ENCODE measurements around the gene MAST1. TPM values are rescaled to one million over a fixed set of nuclear protein-coding genes. Genes with fewer than 3 reads are reported as not detected.
A peak's percentile ranks its signal among the peaks of the same experiment; 100 is the strongest.
"Not testable (repeated sequence)": the region's sequence is repeated elsewhere in the genome, so short reads cannot be mapped to it uniquely, and the experiment has no call there.

Gene MAST1
- total RNA-seq, 1 donor from 2014 or later: 47.3 TPM

GRCh38 chr19:12888006-12888603, 49.8 kb downstream of the MAST1 start:
- DNase-seq (ENCODE audit: low spot score in 2 of 2) (no peak), FAIRE-seq (no peak)

DNA sequence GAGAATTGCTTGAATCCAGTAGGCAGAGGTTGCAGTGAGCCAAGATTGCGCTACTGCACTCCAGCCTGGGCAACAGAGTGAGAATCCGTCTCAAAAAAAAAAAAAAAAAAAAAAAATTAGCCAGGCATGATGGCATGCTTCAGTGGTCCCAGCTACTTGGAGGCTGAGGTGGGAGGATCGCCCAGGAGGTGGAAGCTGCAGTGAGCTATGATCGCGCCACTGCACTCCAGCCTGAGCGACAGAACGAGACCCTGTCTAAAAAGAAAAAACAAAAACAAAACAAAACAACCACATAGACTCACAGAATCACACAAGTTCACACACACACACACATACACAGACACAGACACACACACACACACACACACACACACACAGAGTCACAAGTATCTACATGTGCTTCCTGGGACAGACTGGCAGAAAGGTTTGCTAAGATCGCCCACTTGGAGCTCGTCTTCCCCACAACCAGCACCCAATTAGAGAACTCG, 52.0 kb downstream of the MAST1 start:
- not testable (repeated sequence) for FAIRE-seq; DNase-seq (ENCODE audit: low spot score in 2 of 2)

DNA sequence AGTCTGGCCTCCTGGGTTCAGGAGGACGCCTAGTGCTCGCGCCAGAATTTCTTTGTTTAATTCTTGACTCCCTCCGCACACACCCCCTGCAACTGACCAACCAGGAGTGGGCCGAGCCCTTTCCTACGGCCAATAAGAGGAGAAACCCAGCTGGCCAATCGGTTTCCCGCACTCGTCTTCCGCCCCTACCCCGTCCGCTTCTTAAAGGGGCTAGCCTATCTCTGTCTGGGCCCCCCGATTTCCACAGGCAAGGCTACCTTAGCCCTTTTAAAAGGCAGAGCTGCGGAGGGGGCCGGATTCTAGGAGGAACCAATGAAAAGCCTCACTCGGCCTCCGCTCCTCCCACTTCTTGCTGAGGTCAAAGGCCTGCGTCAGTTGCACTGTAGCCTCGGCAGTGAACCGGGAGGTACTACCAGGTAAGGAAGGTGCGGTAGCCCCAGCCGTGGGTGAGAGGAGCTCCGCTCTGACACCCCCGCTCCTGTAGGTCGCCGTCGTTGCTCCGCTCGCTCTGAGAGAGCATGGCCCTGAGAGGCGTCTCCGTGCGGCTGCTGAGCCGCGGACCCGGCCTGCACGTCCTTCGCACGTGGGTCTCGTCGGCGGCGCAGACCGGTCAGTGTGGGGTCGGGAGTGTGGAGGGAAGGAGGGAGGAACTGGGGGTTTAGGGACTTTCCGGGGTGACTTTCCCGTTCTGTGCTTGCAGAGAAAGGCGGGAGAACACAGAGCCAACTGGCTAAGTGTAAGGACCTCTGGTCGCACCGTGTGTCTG, 52.7 kb downstream of the MAST1 start, which contains the start of gene GCDH:
Gene GCDH, plus strand, starts transcription at position 374 of the 766 bp plus-strand sequence. Its CDS starts 145 bp downstream, at position 519.
- peak; percentile 97 for FAIRE-seq
- DNase-seq (ENCODE audit: low spot score in 2 of 2): peak; percentile 96 to 97

- no peak for DNase-seq (ENCODE audit: low spot score in 2 of 2)
- no peak for FAIRE-seq
These were observed 53.3 kb downstream of the MAST1 start for GRCh38 chr19:12891553-12892021.

GRCh38 chr19:12893582-12893981, 55.3 kb downstream of the MAST1 start:
- DNase-seq (ENCODE audit: low spot score in 2 of 2): no peak
- no peak for FAIRE-seq

DNA sequence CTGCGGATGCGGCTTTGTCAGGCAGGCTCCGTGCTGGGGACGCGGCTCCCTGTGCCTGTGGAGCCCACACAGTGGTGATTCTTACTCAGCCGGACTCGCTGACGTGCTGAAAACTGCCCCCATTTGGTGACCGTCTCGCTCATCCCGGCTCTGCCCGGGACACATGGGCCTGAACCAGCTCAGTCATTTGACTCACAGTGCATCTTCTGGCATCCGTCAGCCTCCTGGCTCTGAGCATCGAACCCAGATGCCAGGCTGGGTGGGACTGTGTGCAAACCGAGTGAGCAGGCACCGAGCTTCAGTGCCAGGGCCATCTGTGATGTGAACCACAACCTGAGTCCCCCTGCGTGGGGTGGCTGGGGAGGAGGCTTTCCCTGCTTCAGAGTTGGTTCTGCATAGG, 58.1 kb downstream of the MAST1 start:
- FAIRE-seq: no peak
- DNase-seq (ENCODE audit: low spot score in 2 of 2): no peak

- no peak for FAIRE-seq
- no peak for DNase-seq (ENCODE audit: low spot score in 2 of 2)
These were observed 61.7 kb downstream of the MAST1 start for GRCh38 chr19:12899891-12900518.

- no peak for DNase-seq (ENCODE audit: low spot score in 2 of 2)
- FAIRE-seq: no peak
These were observed 68.9 kb downstream of the MAST1 start for GRCh38 chr19:12907166-12907565.

GRCh38 chr19:12912571-12912970, 74.3 kb downstream of the MAST1 start:
- no peak for DNase-seq (ENCODE audit: low spot score in 2 of 2)
- FAIRE-seq: no peak

GRCh38 chr19:12913011-12913561, 74.8 kb downstream of the MAST1 start:
- no peak for FAIRE-seq
- DNase-seq (ENCODE audit: low spot score in 2 of 2): peak in 1 of 2 donors; percentile 70

DNA sequence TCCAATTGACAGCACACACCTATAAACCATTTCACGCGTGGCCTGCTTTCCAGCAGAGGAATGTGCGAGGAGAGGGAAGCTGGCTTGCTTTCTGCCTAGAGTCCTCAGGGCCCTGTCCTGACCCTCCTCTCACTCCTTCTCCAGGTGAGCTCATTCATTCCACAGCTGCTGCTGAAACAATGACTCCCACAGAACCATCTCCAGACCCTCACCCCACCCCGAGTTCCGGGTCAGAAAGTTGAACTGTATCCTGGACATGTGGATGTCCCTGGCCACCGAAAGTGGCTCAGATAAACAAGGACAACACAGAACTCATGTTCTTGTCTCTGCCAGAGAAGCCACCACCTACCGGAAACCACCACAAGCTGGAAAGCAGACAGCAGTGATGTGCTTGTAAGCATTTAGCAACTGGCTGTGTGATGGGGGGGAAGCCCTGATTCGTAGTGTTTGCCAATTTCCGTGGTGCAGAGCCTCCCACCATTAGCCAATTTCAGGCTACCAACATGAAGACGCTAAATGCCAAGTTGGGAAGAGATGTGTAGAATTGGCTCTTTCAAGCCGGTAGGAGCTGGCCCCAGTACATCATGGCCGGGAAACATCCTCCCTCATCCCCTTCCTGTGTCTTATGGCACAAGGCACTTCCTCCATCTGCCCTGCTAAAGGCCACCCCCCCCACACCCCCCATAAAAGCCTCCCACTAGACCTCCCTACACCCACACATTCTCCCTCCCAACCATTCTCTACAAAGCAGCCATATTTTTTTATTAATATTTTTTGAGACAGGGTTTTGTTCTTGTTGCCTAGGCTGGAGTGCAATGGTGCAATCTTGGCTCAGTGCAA, 75.8 kb downstream of the MAST1 start:
- DNase-seq (ENCODE audit: low spot score in 2 of 2): no peak
- no peak for FAIRE-seq

DNA sequence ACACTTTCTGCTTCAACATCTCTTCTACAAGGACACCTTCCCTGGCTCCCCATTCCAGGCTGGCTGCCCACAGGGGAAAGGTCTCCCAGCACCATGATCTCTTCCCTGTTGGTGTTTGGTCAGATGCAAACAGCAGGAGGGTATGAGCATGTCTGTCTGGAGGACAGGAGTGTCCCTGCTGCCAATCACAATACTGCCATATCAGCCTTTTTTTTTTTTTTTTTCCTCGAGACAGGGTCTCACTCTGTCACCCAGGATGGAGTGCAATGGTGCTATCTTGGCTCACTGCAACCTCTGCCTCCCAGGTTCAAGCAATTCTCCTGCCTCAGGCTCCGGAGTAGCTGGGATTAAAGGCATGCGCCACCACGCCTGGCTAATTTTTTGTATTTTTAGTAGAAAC, 77.5 kb downstream of the MAST1 start:
- DNase-seq (ENCODE audit: low spot score in 2 of 2); FAIRE-seq: not testable (repeated sequence)

GRCh38 chr19:12918253-12918652, 79.9 kb downstream of the MAST1 start:
- DNase-seq (ENCODE audit: low spot score in 2 of 2): no peak
- FAIRE-seq: no peak

DNA sequence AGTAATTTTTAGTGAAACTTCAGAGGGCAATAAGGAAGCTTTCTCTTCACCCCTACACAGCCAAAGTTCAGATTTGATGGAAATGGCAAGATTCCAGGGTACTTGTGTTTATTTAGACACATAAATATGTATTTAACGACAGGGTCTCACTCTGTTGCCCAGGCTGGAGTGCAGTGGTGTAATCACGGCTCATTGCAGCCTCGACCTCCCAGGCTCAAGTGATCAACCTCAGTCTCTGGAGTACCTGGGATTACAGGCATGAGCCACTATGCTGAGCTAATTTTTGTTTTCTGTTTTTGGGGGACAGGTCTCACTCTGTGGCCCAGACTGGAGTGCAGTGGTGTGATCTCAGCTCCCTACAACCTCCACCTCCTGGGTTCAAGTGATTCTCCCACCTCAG, 82.7 kb downstream of the MAST1 start:
- no peak for FAIRE-seq

DNA sequence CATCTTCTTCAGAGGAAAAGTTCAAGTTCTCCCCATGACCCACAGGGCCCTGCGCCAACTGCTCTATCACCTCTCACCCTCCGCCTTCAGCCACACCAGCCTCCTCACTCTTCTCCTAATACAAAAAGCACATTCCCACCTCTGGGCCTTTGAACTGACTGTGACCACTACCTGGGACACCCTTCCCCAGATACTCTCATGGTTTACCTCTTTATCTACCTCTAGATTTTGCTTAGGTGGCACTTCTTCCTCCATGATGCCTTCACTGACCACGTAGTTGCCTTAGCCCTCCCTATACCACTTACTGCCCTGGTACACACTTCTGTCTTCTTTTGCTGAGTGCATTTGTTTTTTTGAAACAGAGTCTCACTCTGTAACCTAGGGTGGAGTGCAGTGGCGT, 84.6 kb downstream of the MAST1 start:
- no peak for FAIRE-seq
- no peak for DNase-seq (ENCODE audit: low spot score in 2 of 2)

More for the DNA sequence above, 82.7 kb downstream of the MAST1 start:
- DNase-seq (ENCODE audit: low spot score in 2 of 2): no peak

Small RNA genes lying within 50 kb of the gene (small RNA-seq; reads per million reads assigned to genes)
- gene MIR5695: 0.51 reads per million, percentile 40 among the genes with 10 or more reads in this experiment
- 0.10 reads per million for gene MIR6794

Other genes starting within 250 kb of the MAST1 start
- 9.4 TPM for gene ZNF490, start 227.7 kb upstream of the MAST1 start, total RNA-seq
- 25.3 TPM for gene ZNF791, start 227.6 kb upstream of the MAST1 start, total RNA-seq
- gene MAN2B1, start 171.8 kb upstream of the MAST1 start, total RNA-seq: 10.6 TPM
- gene WDR83, start 171.7 kb upstream of the MAST1 start, total RNA-seq: 9.0 TPM
- gene DHPS, start 156.6 kb upstream of the MAST1 start, total RNA-seq: 92.9 TPM
- not detected for gene GNG14, start 150.5 kb upstream of the MAST1 start, total RNA-seq
- 6.5 TPM for gene FBXW9, start 141.9 kb upstream of the MAST1 start, total RNA-seq
- gene TNPO2, start 114.6 kb upstream of the MAST1 start, total RNA-seq: 68.5 TPM
- gene TRIR, start 103.8 kb upstream of the MAST1 start, total RNA-seq: 216 TPM
- gene GET3, start 101.0 kb upstream of the MAST1 start, total RNA-seq: 85.2 TPM
- not detected for gene BEST2, start 86.7 kb upstream of the MAST1 start, total RNA-seq
- 14.3 TPM for gene HOOK2, start 63.0 kb upstream of the MAST1 start, total RNA-seq
- 16.3 TPM for gene JUNB, start 47.0 kb upstream of the MAST1 start, total RNA-seq
- gene PRDX2, start 36.7 kb upstream of the MAST1 start, total RNA-seq: 208 TPM
- 0.82 TPM for gene THSD8, start 36.4 kb upstream of the MAST1 start, total RNA-seq
- 15.9 TPM for gene RNASEH2A, start 31.9 kb upstream of the MAST1 start, total RNA-seq
- gene RTBDN, start 3.9 kb upstream of the MAST1 start, total RNA-seq: 1.6 TPM
- 3.3 TPM for gene DNASE2, start 42.9 kb downstream of the MAST1 start, total RNA-seq
- gene KLF1, start 48.7 kb downstream of the MAST1 start, total RNA-seq: 0.41 TPM
- 17.9 TPM for gene GCDH, start 52.6 kb downstream of the MAST1 start, total RNA-seq
- gene SYCE2, start 80.8 kb downstream of the MAST1 start, total RNA-seq: 0.82 TPM
- 56.3 TPM for gene FARSA, start 95.2 kb downstream of the MAST1 start, total RNA-seq
- gene CALR, start 100.1 kb downstream of the MAST1 start, total RNA-seq: 298 TPM
- gene RAD23A, start 107.3 kb downstream of the MAST1 start, total RNA-seq: 18.3 TPM
- 21.6 TPM for gene GADD45GIP1, start 118.7 kb downstream of the MAST1 start, total RNA-seq
- under 0.01 TPM for gene DAND5, start 131.1 kb downstream of the MAST1 start, total RNA-seq
- 41.6 TPM for gene NFIX, start 157.0 kb downstream of the MAST1 start, total RNA-seq